Measurements from ENCODE around the gene HES3.

HES3 gene

DNA sequence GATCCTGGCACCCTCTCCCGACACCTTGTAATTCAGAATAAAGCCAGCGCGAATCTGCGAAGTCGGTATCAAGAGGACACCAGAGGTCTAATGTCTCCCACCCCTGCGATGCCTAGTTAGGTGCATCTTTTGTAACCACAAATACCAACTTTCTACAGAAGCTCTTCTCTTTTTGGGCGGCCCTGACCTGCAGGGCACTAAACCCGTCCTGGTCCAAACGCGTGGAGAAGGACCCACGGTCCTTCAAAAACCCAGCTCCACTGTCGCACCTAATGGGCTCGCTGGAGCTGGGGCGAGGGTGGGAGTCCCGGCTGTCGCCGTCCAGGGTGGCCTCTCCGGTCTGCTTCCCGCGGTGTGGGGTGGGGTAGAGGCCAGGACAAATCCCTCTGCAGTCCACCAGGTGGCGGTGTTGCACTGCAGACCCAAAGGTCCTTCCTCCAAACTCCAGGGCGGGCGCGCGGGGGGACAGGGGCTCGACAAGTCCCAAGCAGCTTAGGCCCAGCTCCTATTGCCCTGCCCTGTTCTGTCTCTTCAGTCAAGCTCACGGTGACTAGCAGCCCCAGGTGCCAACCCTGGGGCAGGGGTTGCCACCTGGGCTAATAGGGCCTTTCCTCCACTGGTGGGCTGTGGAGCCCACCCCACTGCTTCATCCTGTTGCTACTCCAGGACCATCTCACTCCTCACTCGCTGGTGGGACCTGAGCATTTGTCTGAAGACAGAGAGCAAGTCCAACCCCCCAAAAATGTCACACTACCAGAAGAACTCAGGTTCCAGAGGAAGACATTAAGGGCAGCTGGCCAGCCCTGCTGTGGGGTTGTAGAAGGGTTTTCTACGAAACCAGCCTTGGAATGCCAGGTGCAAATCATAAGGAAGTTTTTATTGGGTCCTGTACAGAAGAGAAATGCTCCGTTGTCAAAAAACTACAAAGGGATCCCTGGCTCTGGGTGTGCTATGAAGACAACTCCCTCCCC, 2.8 kb downstream of the HES3 start:
- DNase-seq = peak; percentile 81

- no peak for DNase-seq
Observed at GRCh38 chr1:6247651-6248050, 3.7 kb downstream of the HES3 start.

- DNase-seq = no peak
Observed at GRCh38 chr1:6248161-6248776, 4.3 kb downstream of the HES3 start.

- no peak for DNase-seq
Observed at GRCh38 chr1:6248932-6249738, 5.2 kb downstream of the HES3 start.

DNA sequence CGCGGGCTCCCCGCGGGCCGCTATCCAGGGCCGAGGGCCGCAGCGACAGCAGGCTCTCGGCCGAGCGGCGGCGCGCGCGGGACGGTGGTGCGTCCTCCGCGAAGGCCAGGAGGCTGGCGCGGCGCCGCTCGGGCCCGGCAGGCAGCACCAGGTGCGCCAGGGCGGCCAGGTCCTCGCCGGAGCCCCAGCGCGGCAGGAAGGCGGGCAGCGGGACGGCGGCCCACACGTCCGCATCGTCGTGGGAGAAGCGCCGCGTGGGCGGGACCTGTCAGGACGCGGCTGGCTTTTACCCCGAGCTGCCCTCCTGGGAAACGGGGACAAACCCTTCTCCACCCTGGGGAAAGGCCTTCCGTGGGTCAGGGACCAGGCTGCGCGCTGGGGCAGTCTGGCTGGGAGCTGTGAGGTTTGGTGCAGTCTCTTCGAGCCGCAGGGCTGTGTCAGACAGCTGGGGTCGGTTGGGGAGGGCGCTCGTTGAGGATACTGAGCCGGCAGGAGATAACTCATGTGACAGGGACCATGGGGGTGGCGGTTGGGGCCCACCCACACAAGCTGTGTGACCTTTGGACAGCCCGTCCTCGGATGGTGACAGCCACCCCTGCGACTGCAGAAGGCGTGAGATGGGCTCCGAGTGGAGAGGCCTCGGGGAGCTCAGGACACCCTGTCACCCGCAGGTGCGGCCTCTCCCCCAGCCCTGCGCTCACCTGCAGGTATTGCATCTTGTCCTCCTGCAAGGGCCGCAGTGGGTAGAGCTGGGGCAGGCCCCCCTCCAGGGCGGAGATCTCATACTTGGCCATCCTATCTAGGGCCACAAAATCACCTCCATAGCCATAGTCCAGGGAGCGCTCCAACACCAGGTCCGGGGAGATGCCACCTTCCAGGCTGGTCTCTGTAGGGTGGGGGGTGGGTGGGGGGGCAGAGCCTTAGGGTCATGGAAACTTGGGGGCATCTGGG, 6.0 kb downstream of the HES3 start:
- DNase-seq = no peak

DNA sequence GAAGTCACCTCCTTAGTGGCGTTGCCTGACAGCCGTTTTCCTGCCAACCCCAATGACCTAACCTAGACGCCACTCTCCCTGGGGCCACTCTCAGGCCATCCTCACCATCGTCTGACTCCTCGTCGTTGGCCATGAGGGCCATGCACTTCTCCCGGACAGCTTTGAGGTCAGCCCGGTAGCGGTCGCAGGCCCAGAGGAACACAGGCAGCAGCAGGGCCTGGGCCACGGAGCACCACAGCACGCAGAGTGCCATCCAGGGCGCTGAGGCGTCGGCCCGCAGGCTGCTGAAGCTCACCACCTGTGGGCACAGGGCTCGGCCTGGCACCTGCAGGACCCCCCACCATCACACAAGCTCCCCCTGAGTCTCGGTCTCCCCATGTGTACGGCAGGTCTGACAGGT, 7.3 kb downstream of the HES3 start:
- no peak for DNase-seq

GRCh38 chr1:6251681-6252373, 7.8 kb downstream of the HES3 start:
- no peak for DNase-seq

- no peak for DNase-seq
Observed at GRCh38 chr1:6252374-6252710, 8.4 kb downstream of the HES3 start.

- no peak for DNase-seq
Observed at GRCh38 chr1:6253380-6253779, 9.4 kb downstream of the HES3 start.

DNA sequence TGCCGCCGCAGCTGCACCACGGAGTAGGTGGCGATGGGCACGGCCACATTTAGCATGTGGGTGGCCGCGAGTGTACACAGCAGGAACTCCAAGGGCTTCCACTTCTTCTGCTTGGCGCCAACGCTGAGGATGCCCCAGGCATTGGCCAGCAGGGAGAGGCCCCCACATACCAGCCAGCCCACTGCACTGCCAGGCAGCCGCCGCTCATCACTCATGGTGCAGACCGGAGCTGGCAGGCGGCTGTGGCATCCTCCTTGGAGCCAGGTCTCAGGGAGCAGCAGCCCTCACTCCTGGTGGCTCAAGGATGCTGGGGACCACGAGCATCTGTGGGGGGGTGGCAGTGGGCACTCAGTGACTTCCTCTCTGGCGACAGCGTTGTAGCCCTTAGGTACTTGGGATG, 10.7 kb downstream of the HES3 start:
- DNase-seq = no peak

- no peak for DNase-seq
Observed at GRCh38 chr1:6256645-6257044, 12.7 kb downstream of the HES3 start.

GRCh38 chr1:6257541-6258069, 13.6 kb downstream of the HES3 start:
- no peak for DNase-seq

GRCh38 chr1:6258675-6259074, 14.7 kb downstream of the HES3 start:
- DNase-seq = no peak

DNA sequence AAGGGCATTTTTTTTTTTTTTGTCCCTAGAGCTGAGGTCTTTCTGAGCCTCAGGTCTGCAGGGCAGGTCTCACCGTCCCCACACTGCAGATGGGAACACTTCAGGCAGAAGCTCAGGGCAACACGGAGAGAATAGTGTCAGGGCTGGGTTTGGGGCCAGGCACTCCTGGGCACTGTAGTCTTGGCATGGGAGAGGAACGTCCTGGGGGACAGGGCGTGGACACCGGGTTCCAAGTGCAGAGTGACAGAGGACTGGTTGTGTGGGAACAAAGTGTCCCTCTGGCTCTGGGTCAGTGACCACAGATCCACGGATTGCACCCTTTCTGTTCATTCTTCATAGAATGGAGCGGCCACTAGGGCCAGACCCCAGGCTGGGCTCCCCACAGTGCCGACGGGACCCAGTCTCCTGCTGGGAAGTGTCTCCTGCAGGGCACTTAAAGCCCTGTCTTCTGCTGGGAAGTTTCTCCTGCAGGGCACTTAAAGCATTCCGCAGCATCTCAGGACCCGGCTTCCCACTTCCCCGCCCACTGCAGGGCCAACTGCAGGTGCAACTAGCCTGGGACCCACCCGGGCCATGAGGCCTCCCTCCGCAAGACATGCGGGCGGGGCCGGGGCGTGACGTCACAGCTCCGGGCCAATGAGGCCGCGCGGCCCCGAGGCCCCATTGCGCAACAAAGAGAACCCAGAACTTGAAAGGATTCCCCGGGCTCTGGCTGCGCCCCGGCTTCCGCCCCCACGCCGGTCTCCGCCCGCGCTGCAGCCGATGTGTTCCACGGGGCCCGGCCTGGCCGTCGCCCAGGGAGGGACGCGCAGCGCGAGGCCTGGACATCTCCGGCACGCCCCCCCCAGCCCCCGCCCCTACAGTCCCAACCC, 15.7 kb downstream of the HES3 start:
- peak; percentile 84 for DNase-seq

DNA sequence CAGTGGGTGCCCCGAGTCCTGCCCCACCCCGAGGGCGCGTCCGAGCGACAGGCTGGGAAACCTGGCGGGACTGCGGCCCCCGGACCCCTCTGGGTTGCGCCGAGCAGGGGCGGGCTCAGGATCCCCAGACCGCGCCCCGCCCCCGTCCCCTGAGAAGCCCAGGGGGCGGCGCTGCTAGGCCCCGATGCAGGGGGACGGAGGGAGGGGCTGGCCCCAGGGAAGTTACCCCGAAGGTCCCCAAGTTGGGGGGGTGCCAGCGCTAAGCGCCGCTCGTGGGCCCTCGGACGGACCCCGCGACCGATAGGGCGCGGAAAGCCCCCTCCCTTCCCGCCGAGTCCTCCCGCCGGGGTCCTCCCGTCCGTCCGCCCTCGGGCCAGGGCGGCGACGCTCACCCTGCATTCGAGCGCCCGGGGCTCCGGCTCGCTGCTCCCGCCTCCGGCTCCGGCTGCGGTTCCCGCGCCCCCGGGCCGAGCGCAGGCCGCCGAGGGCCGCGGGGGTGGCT, 16.5 kb downstream of the HES3 start:
- DNase-seq = peak; percentile 9

DNA sequence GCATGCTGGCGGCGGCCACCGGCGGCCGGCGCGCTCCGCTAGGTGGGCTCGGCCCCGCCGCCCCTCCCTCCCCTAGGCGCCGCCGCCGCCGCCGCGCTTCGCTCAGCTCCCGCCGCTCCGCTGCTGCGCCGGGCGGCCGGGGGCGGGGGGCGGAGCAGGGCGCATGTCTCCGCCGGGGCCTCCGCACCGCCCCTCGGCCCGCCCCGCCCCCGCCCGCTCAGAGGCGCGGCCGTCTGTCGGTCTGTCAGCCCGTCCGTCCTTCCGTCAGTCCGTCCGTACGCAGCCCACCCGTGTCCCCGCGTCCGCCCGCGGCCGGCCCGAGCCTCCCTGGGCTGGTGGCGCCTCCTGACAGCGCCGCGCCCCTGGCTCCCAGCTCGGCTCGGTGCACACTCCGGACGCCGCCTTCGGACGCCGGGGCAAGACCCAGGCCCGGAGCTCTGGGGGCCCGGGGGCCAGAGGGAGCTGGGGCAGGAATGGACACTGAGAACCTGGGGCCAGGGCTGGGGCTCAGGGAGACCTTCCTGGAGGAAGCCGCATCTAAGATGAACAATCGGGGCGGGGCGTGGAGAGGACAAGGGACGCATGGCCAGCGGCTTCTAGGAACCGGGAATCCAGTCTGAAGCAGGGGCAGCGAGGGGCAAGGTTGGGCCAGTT, 17.1 kb downstream of the HES3 start, which contains the start of gene GPR153:
Gene GPR153, minus strand, starts transcription at position 138 of the 654 bp plus-strand sequence. CDS start 6,193 bp downstream, outside the sequence.
- DNase-seq = peak; percentile 50

DNA sequence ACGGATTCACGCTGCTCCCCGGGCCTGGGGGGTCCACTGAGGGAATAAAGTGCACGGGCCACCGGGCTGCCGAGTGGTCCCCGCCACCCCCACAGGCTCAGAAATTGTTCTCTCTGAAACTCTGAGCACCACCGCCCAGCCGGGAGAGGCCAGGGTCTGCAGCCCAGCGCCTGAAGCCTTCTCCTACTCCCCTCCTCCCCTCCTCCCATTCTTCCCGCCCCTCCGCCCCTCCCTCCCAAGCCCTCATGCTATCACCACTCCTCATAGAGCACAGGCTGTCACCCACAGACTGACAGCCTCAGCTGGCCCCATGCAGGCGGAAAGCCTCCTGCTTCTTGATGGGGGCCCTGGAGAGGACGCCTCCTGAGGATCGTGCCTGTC, 17.6 kb downstream of the HES3 start:
- DNase-seq = no peak

DNA sequence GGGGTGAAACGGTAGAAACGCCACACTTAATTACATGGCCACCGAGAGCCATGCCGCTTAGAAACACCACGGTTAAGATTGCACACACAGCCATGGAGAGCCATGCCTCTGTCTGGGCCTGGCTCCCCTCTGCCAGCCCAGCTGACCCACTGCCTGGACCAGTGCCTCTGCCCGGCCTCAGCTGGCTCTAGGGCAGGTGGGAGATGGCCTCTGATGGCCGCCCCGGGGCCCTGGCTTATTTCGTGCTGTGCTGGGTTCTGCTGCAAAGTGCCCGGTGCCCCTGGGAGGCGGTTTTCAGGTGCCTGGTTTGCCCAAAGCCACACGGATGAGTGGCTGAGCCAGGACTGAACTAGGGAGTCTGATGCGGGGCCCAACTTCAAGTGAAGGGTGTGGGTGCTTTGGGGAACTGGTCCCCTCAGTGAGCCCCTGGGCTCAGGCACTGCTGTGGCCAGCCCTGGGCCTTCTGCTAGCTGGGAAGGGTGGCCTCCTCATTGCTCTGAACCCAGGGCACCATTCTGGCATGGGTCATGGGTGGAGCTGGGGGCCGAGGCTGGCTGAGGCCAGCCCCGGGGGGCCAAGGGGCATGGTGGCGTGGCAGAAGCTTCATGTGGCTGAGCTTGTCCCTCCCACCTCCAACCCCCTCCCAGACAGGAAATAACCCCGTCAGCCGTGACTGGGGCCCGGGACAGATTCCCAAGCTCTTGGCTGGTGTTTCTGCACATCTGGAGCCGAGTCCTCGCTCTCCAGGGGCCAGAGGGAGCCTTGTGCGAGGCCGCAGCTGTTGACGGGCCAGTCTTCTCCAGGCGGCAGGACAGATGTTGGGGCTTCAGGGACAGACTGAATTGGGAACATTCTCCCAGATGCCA, 18.8 kb downstream of the HES3 start:
- no peak for DNase-seq

GRCh38 chr1:6263716-6264115, 19.7 kb downstream of the HES3 start:
- no peak for DNase-seq
